Renal pelvis (tissue), 12 donors: ENCODE measurements around the gene PELO. TPM values are rescaled to one million over a fixed set of nuclear protein-coding genes. Genes with fewer than 3 reads are reported as not detected.
"Not testable (repeated sequence)": the region's sequence is repeated elsewhere in the genome, so short reads cannot be mapped to it uniquely, and the experiment has no call there.

Experiments
- DNase-seq: peaks from one replicate; pipeline ENCODE4 v3.0.0-alpha.2; 2013
- long read RNA-seq, 16 experiments: transcript quantifications; one replicate each; lab custom pipeline, GENCODE V29; 2026
- polyA plus RNA-seq, 3 donors: library from polyadenylated mRNA; unstranded; fragments of 120-200 nt; gene quantifications; one replicate each; pipeline ENCODE4 v1.2.1, GENCODE V29; 2013; ENCODE audit not compliant: insufficient read length in 3 of 3

Gene PELO
- 10 to 100 TPM; 26.4 to 29.6 (median 27.9) TPM for polyA plus RNA-seq
- long read RNA-seq, donor 1, full-length matches to known transcripts, result 2 of 18 reads
- long read RNA-seq, donor 1, partial matches to known transcripts, result 16 of 18 reads
- long read RNA-seq, donor 1, other reads (novel, unspliced or antisense), result 0 of 18 reads
- long read RNA-seq, donor 2, full-length matches to known transcripts, result 6 of 24 reads
- long read RNA-seq, donor 2, partial matches to known transcripts, result 18 of 24 reads
- long read RNA-seq, donor 2, other reads (novel, unspliced or antisense), result 0 of 24 reads
- long read RNA-seq, donor 3, partial matches to known transcripts, result 19 of 21 reads
- long read RNA-seq, donor 3, other reads (novel, unspliced or antisense), result 0 of 21 reads
- long read RNA-seq, donor 4, transcript PELO-202 (2 exons, 888 nt), result major isoform, 9 of 32 reads
- long read RNA-seq, donor 4, partial matches to known transcripts, result 23 of 32 reads
- long read RNA-seq, donor 4, other reads (novel, unspliced or antisense), result 0 of 32 reads
- long read RNA-seq, donor 5, partial matches to known transcripts, result 18 of 19 reads
- long read RNA-seq, donor 5, other reads (novel, unspliced or antisense), result 0 of 19 reads
- long read RNA-seq, donor 6, partial matches to known transcripts, result 19 of 19 reads
- long read RNA-seq, donor 6, other reads (novel, unspliced or antisense), result 0 of 19 reads
- long read RNA-seq, donor 7, partial matches to known transcripts, result 53 of 53 reads
- long read RNA-seq, donor 7, other reads (novel, unspliced or antisense), result 0 of 53 reads
- long read RNA-seq, donor 8, partial matches to known transcripts, result 19 of 22 reads
- long read RNA-seq, donor 8, other reads (novel, unspliced or antisense), result 0 of 22 reads
- long read RNA-seq, donor 9, transcript PELO-202 (2 exons, 888 nt), result major isoform, 5 of 27 reads
- long read RNA-seq, donor 9, partial matches to known transcripts, result 22 of 27 reads
- long read RNA-seq, donor 9, other reads (novel, unspliced or antisense), result 0 of 27 reads
- long read RNA-seq, donor 10, partial matches to known transcripts, result 12 of 15 reads
- long read RNA-seq, donor 10, other reads (novel, unspliced or antisense), result 0 of 15 reads
- long read RNA-seq, donor 11, full-length matches to known transcripts, result 2 of 44 reads
- long read RNA-seq, donor 11, partial matches to known transcripts, result 42 of 44 reads
- long read RNA-seq, donor 11, other reads (novel, unspliced or antisense), result 0 of 44 reads
- long read RNA-seq, donor 12, full-length matches to known transcripts, result 8 of 54 reads
- long read RNA-seq, donor 12, partial matches to known transcripts, result 46 of 54 reads
- long read RNA-seq, donor 12, other reads (novel, unspliced or antisense), result 0 of 54 reads
- long read RNA-seq, donor 13, partial matches to known transcripts, result 23 of 23 reads
- long read RNA-seq, donor 13, other reads (novel, unspliced or antisense), result 0 of 23 reads
- long read RNA-seq, donor 14, partial matches to known transcripts, result 35 of 37 reads
- long read RNA-seq, donor 14, other reads (novel, unspliced or antisense), result 0 of 37 reads
- long read RNA-seq, donor 15, transcript PELO-202 (2 exons, 888 nt), result major isoform, 6 of 25 reads
- long read RNA-seq, donor 15, partial matches to known transcripts, result 19 of 25 reads
- long read RNA-seq, donor 15, other reads (novel, unspliced or antisense), result 0 of 25 reads
- long read RNA-seq, donor 16, full-length matches to known transcripts, result 3 of 23 reads
- long read RNA-seq, donor 16, partial matches to known transcripts, result 20 of 23 reads
- long read RNA-seq, donor 16, other reads (novel, unspliced or antisense), result 0 of 23 reads

GRCh38 chr5:52787600-52788504 lies at the start of gene PELO, which contains the start of gene ITGA1:
PELO (plus strand) TSS chr5:52787916; CDS start chr5:52800395, 12,479 bp downstream.
ITGA1 (plus strand) TSS chr5:52787916; CDS start chr5:52788354, 438 bp downstream.
- DNase-seq, result peak; percentile 67

- DNase-seq, result no peak
These were observed 49.6 kb upstream of the PELO start for GRCh38 chr5:52738095-52738506.

- DNase-seq, result no peak
These were observed 47.7 kb upstream of the PELO start for GRCh38 chr5:52740007-52740406.

- no peak for DNase-seq
These were observed 44.7 kb upstream of the PELO start for GRCh38 chr5:52743012-52743411.

GRCh38 chr5:52743529-52743928 lies 44.2 kb upstream of the PELO start:
- no peak for DNase-seq

- DNase-seq, result peak; percentile 15
These were observed 43.7 kb upstream of the PELO start for GRCh38 chr5:52743970-52744369.

- not testable (repeated sequence) for DNase-seq
These were observed 42.8 kb upstream of the PELO start for GRCh38 chr5:52744867-52745458.

GRCh38 chr5:52746539-52746938 lies 41.2 kb upstream of the PELO start:
- DNase-seq, result no peak

GRCh38 chr5:52748590-52748989 lies 39.1 kb upstream of the PELO start:
- DNase-seq, result no peak

GRCh38 chr5:52749666-52750065 lies 38.0 kb upstream of the PELO start:
- DNase-seq, result no peak

- DNase-seq, result no peak
These were observed 36.6 kb upstream of the PELO start for GRCh38 chr5:52751137-52751536.

GRCh38 chr5:52754051-52754450 lies 33.7 kb upstream of the PELO start:
- DNase-seq, result no peak

GRCh38 chr5:52757527-52757926 lies 30.2 kb upstream of the PELO start:
- DNase-seq, result no peak

- no peak for DNase-seq
These were observed 29.7 kb upstream of the PELO start for GRCh38 chr5:52758014-52758413.

GRCh38 chr5:52759331-52759730 lies 28.4 kb upstream of the PELO start:
- no peak for DNase-seq

- DNase-seq, result no peak
These were observed 26.9 kb upstream of the PELO start for GRCh38 chr5:52760695-52761366.

GRCh38 chr5:52767217-52767743 lies 20.4 kb upstream of the PELO start:
- DNase-seq, result no peak

- DNase-seq, result no peak
These were observed 19.8 kb upstream of the PELO start for GRCh38 chr5:52767766-52768480.
